ENCODE data around the gene TMEM179B.

Gene TMEM179B

DNA sequence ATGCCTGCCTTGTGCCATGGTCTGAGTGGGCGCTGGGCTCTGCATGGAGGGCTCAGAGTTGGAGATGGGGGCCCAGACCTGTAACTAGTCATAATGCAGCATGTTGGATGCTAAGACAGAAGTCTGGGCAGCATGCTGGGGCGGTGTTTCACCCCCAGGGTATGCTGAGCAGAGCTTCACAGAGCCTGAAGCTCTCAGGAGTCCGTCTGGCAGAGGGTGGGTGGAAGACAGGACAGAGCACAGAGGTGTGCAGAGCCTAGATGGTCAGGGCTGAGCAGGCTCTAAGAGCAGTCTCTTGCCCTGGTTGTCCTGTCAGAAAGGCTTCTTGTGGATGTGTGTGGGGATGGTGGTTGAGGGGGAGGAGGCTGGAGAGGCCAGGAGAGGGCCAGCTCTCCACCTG, 8.8 kb upstream of the TMEM179B start:
- TF ChIP-seq, protein P1, sequence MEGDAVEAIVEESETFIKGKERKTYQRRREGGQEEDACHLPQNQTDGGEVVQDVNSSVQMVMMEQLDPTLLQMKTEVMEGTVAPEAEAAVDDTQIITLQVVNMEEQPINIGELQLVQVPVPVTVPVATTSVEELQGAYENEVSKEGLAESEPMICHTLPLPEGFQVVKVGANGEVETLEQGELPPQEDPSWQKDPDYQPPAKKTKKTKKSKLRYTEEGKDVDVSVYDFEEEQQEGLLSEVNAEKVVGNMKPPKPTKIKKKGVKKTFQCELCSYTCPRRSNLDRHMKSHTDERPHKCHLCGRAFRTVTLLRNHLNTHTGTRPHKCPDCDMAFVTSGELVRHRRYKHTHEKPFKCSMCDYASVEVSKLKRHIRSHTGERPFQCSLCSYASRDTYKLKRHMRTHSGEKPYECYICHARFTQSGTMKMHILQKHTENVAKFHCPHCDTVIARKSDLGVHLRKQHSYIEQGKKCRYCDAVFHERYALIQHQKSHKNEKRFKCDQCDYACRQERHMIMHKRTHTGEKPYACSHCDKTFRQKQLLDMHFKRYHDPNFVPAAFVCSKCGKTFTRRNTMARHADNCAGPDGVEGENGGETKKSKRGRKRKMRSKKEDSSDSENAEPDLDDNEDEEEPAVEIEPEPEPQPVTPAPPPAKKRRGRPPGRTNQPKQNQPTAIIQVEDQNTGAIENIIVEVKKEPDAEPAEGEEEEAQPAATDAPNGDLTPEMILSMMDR (conservative IDR thresholded peaks at IDR 0.05), result no peak
- no peak for TF ChIP-seq ZFX (IDR thresholded peaks at IDR 0.05)
- H3K27ac ChIP-seq, result no peak overlapping the region

GRCh38 chr11:62782753-62783152, 4.4 kb upstream of the TMEM179B start:
- H3K27ac ChIP-seq, result no peak overlapping the region
- no peak for TF ChIP-seq ZFX (IDR thresholded peaks at IDR 0.05)
- TF ChIP-seq, protein P1 (conservative IDR thresholded peaks at IDR 0.05), result no peak

DNA sequence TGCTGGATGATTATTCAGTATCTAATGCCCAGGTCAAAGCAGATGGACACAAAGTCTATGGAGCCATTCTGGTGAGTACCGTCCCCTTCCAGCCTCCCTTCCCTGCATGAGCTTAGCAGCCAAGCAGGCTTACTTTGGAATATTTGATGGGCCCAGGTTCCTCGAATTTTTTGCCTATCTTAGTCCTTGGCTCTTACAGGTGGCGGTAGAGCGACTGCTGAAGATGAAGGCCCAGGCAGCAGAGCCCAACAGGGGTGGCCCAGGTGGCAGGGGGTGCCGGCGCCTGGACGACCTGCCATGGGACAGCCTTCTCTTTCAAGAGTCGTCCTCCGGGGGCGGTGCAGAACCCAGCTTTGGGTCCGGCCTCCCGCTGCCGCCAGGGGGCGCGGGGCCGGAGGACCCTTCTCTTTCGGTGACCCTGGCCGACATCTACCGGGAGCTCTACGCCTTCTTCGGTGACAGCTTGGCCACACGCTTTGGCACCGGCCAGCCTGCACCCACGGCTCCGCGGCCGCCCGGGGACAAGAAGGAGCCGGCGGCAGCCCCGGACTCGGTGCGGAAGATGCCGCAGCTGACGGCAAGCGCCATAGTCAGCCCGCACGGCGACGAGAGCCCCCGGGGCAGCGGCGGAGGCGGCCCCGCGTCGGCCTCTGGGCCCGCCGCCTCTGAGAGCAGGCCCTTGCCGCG, 741 bp upstream of the TMEM179B start:
- peak overlapping the region; percentile 91 for H3K27ac ChIP-seq
- no peak; the same call in 1 of the 2 replicates for TF ChIP-seq ZFX (IDR thresholded peaks at IDR 0.05)
- TF ChIP-seq, protein P1 (conservative IDR thresholded peaks at IDR 0.05), result peak; percentile 99

DNA sequence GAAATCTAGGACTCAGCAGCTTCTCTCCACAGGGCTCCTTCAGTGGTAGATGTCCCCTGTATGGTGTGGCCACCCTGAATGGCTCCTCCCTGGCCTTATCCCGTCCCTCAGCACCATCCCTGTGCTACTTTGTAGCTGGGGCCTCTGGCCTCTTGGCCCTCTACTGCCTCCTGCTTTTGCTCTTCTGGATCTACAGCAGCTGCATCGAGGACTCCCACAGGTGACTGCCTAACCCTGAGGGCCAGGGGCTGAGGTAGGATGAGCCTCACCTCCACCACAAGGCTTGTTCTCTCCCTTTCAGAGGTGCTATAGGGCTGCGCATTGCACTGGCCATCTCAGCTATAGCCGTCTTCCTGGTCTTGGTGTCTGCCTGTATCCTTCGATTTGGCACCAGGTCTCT, 1.8 kb downstream of the TMEM179B start:
- H3K27ac ChIP-seq, result peak overlapping the region; percentile 91
- TF ChIP-seq, protein P1 (conservative IDR thresholded peaks at IDR 0.05), result no peak
- TF ChIP-seq ZFX (IDR thresholded peaks at IDR 0.05), result no peak

DNA sequence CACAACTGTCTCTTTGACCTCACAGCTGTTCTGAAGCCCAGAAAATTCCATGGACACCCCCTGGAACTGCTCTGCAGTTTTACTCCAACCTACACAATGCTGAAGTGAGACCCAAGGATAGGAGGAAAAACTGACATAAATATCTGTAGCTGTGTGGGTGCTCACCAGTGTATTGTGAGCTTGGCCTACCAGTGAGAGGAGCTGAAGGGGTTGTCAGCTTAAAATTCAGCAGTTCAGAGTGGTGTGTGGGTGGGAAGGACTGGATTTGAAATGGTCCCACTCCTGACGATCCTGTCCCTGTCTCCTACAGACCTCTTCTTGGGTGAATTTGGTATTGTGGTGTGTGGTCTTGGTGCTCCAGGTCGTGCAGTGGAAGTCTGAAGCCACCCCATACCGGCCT, 2.4 kb downstream of the TMEM179B start:
- H3K27ac ChIP-seq, result no peak overlapping the region; the same call in 1 of the 2 replicates

DNA sequence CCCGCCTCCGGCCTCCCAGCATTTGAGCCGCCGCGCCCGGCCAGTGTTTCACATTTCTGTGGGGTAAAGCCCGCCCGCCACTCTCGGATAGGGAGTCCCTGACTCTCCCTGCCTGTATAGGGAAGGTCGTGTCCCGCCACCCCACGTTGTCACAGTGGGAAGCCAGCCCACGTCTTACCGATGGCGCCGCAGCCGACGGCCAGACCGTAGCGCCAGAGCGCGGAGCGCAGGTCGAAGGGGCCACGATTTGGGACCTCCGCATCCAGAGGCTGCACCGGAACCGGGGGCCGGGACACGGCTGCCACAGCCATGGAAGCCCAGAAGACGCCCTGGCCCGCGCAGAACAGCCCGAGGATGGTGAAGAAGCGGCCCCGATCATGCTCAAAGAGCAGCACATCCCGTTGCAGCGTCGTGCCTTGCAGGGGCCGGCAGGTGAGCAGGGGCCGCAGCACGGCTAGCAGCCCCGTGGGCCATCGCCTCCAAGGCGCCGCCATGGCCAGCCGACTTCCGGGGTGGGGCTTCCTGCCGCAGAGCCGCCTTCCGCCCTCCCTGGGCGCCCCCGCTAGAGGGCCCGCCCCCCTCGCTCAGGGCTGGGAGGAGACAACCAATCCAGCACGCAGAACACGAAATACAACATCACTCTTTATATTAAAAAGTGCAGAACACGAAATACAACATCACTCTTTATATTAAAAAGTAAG, 4.4 kb downstream of the TMEM179B start, which contains the start of gene TMEM223:
Gene TMEM223 (minus strand): TSS at position 506 of the 701 bp plus-strand sequence. CDS start 12 bp downstream, at position 494.
- TF ChIP-seq, protein P1 (conservative IDR thresholded peaks at IDR 0.05), result no peak
- TF ChIP-seq ZFX (IDR thresholded peaks at IDR 0.05), result peak; percentile 58; the same call in 1 of the 2 replicates
- peak within 1 kb of the TSS; percentile 91 for H3K27ac ChIP-seq

More for the DNA sequence above, 2.4 kb downstream of the TMEM179B start:
- TF ChIP-seq ZFX (IDR thresholded peaks at IDR 0.05), result no peak
- TF ChIP-seq, protein P1 (conservative IDR thresholded peaks at IDR 0.05), result no peak

- no peak for TF ChIP-seq ZFX (IDR thresholded peaks at IDR 0.05)
- TF ChIP-seq, protein P1 (conservative IDR thresholded peaks at IDR 0.05), result no peak
- H3K27ac ChIP-seq, result peak overlapping the region; percentile 91
Measured at GRCh38 chr11:62792202-62792575, 5.0 kb downstream of the TMEM179B start.
